Epithelial cell of proximal tubule (primary cell): ENCODE measurements around the gene MTFR1L. TPM values are rescaled to one million over a fixed set of nuclear protein-coding genes. Genes with fewer than 3 reads are reported as not detected.

Experiments used
- DNase-seq: peaks from one replicate; pipeline ENCODE4 v3.0.0-alpha.2; 2011; ENCODE audit warnings: low read depth
- H3K4me3 ChIP-seq: 2 replicates; pipeline ENCODE4 v1.5.1; 2011; ENCODE audit warnings: low read depth, mild to moderate bottlenecking, low read length
- CTCF ChIP-seq: conservative IDR thresholded peaks from 2 replicates; pipeline ENCODE4 v1.5.1; 2012; ENCODE audit warnings: low read depth, mild to moderate bottlenecking, low read length
- total RNA-seq: library from RNA; depleted of rRNA; stranded (reverse); fragments of >200 nt; gene quantifications from 2 replicates; pipeline ENCODE4 v1.2.3, GENCODE V29; 2015

Gene MTFR1L
- total RNA-seq, 1 donor from 2014 or later: 21.6 TPM

DNA sequence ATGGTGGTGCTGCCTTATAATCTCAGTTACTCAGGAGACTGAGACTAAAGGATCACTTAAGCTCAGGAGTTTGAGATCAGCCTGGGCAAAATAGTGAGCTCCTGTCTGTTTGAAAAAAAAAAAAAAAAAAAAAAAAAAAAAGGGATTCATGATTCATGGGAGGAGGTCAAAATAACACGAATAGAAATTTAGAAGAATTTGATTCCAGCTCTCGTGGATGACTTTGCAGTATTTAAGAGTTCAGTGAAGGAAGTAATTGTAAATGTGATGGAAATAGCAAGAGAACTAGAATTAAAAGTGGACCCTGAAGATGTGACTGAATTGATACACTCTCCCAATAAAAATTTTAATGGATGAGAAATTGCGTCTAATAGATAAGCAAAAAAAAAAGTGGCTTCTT, 23.7 kb downstream of the MTFR1L start:
- DNase-seq: no peak
- no peak overlapping the region for H3K4me3 ChIP-seq
- no peak for TF ChIP-seq CTCF

DNA sequence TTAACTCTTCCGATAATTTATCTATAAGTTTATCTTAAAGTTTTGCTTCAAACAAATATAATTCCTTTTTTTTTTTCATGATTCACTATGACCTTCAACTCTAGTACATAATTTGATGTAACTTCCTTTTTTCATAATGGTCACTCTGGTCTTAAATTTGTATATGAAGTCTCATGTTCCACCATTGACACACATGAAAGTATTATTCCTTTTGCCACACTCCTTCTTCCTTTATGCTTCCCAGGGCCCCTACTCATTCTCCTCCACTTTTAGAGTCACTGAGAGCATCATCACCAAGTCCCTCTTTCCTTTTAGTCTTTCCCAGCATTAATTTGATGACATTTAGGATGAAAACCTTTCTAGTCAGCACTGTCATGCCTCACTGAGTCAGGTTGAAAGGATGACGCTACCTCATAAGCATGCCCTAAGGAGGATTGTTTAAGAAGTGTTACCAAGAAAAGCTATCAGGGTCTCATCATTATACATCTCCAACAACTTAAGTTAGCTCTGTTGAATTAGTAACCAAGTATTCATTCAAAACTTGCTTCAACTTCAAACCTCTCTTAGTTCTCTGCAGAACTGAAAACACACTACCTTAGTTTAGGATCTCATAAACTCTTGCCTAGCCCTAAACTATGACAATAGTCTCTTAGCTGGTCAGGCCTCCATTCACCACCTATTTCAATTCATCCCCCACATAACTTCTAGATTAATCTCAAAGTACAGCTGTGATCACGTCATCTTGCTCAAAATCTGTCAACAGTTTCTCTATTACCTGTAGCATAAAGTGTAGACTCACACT, 25.0 kb downstream of the MTFR1L start:
- DNase-seq: peak; percentile 31
- no peak for TF ChIP-seq CTCF

GRCh38 chr1:25845664-25846063, 25.9 kb downstream of the MTFR1L start:
- no peak for TF ChIP-seq CTCF
- no peak for DNase-seq
- no peak overlapping the region for H3K4me3 ChIP-seq

More for the DNA sequence above, 25.0 kb downstream of the MTFR1L start:
- H3K4me3 ChIP-seq: no peak overlapping the region

GRCh38 chr1:25847929-25848328, 28.2 kb downstream of the MTFR1L start:
- TF ChIP-seq CTCF: no peak
- DNase-seq: no peak
- H3K4me3 ChIP-seq: no peak overlapping the region

DNA sequence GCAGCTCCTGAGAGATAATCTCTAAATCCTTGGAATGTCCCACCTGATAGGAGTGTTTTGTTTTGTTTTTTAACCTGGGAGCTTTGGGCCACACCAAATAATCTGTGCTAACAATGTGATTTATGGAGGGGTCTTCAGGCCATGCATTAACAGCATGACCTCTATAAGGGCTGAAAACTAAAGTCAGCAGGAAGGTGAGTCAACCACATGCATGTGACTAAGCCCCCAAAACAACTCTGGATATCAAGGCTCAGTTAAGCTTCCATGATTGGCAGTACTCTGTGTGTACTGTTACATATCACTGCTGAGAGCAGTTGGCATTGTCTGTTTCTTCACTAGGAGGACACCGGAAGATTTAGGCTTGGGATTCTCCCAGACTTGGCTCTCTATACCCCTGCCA, 28.8 kb downstream of the MTFR1L start:
- DNase-seq: no peak
- TF ChIP-seq CTCF: no peak
- H3K4me3 ChIP-seq: no peak overlapping the region

- TF ChIP-seq CTCF: no peak
- DNase-seq: no peak
Measured at GRCh38 chr1:25854554-25854953, 34.8 kb downstream of the MTFR1L start.

GRCh38 chr1:25856856-25857255, 37.1 kb downstream of the MTFR1L start:
- no peak for DNase-seq
- no peak overlapping the region for H3K4me3 ChIP-seq
- no peak for TF ChIP-seq CTCF

More at GRCh38 chr1:25854554-25854953, 34.8 kb downstream of the MTFR1L start:
- H3K4me3 ChIP-seq: no peak overlapping the region
